ENCODE results near the gene RAPGEF2.
"Not testable (repeated sequence)": the region's sequence is repeated elsewhere in the genome, so short reads cannot be mapped to it uniquely, and the experiment has no call there.

RAPGEF2 gene

GRCh38 chr4:159102622-159103383, at the start of gene RAPGEF2:
Gene RAPGEF2 (plus strand): TSS chr4:159103079. CDS start chr4:159104163, 1,084 bp downstream.
- peak; percentile 91 for DNase-seq (ENCODE audit: extremely low spot score)
- ChIA-PET CTCF (no interaction called here), POLR2A (interaction anchor here (0.7 kb wide), 1 partner anchor 50 kb away, joined by 4 read pairs; no protein-coding TSS in a partner anchor)
- TF ChIP-seq FOXA1 (IDR thresholded peaks at IDR 0.05) = no peak
- peak; percentile 98 for TF ChIP-seq PKNOX1 (IDR thresholded peaks at IDR 0.05)

GRCh38 chr4:159055833-159056232, 47.0 kb upstream of the RAPGEF2 start:
- POLR2A ChIA-PET = interaction anchor here (0.5 kb wide), 1 partner anchor 62 kb away, joined by 4 read pairs; no protein-coding TSS in a partner anchor
- CTCF ChIA-PET = interaction anchor here (0.6 to 1.2 kb wide), 2 partner anchors 8 to 17 kb away, joined by 3 to 4 read pairs; no protein-coding TSS in a partner anchor
- DNase-seq (ENCODE audit: extremely low spot score) = no peak
- TF ChIP-seq CTBP1 (IDR thresholded peaks at IDR 0.05; ENCODE audit: borderline replicate concordance) (no peak), ZNF384 (IDR thresholded peaks at IDR 0.05) (no peak), SP1 (IDR thresholded peaks at IDR 0.05) (no peak), HDGF (IDR thresholded peaks at IDR 0.05; ENCODE audit: borderline replicate concordance) (no peak), NFRKB (IDR thresholded peaks at IDR 0.05) (no peak), TARDBP (IDR thresholded peaks at IDR 0.05) (no peak), SUZ12 (IDR thresholded peaks at IDR 0.05) (no peak)

GRCh38 chr4:159060161-159060560, 42.7 kb upstream of the RAPGEF2 start:
- ChIA-PET CTCF (no interaction called here), POLR2A (no interaction called here)
- no peak for DNase-seq (ENCODE audit: extremely low spot score)
- TF ChIP-seq L3MBTL2 (conservative IDR thresholded peaks at IDR 0.05) = no peak
- TF ChIP-seq PKNOX1 (IDR thresholded peaks at IDR 0.05) = no peak
- no peak for TF ChIP-seq BHLHE40 (IDR thresholded peaks at IDR 0.05; ENCODE audit: borderline replicate concordance)
- no peak for TF ChIP-seq HDGF (IDR thresholded peaks at IDR 0.05; ENCODE audit: borderline replicate concordance)
- no peak for TF ChIP-seq FOXK2 (IDR thresholded peaks at IDR 0.05)

- POLR2A ChIA-PET = no interaction called here
- CTCF ChIA-PET = no interaction called here
- DNase-seq (ENCODE audit: extremely low spot score) = no peak
Observed at GRCh38 chr4:159062381-159062780, 40.5 kb upstream of the RAPGEF2 start.

GRCh38 chr4:159065513-159066240, 37.2 kb upstream of the RAPGEF2 start:
- ChIA-PET POLR2A (no interaction called here), CTCF (no interaction called here)
- TF ChIP-seq L3MBTL2 (conservative IDR thresholded peaks at IDR 0.05) (no peak), TARDBP (IDR thresholded peaks at IDR 0.05) (no peak), HDGF (IDR thresholded peaks at IDR 0.05; ENCODE audit: borderline replicate concordance) (no peak), CTBP1 (IDR thresholded peaks at IDR 0.05; ENCODE audit: borderline replicate concordance) (no peak), FOXM1 (IDR thresholded peaks at IDR 0.05; ENCODE audit: borderline replicate concordance) (no peak), PKNOX1 (IDR thresholded peaks at IDR 0.05) (no peak), ELF4 (IDR thresholded peaks at IDR 0.05) (no peak), LEF1 (IDR thresholded peaks at IDR 0.05; ENCODE audit: borderline replicate concordance) (no peak), NFRKB (IDR thresholded peaks at IDR 0.05) (no peak), ZNF384 (IDR thresholded peaks at IDR 0.05) (no peak)
- DNase-seq (ENCODE audit: extremely low spot score) = no peak

More at GRCh38 chr4:159062381-159062780, 40.5 kb upstream of the RAPGEF2 start:
- TF ChIP-seq ELF4 (IDR thresholded peaks at IDR 0.05) (no peak), BHLHE40 (IDR thresholded peaks at IDR 0.05; ENCODE audit: borderline replicate concordance) (no peak), TARDBP (IDR thresholded peaks at IDR 0.05) (no peak), L3MBTL2 (conservative IDR thresholded peaks at IDR 0.05) (no peak), SP1 (IDR thresholded peaks at IDR 0.05) (no peak)

GRCh38 chr4:159068139-159068538, 34.7 kb upstream of the RAPGEF2 start:
- POLR2A ChIA-PET = not testable (repeated sequence)

GRCh38 chr4:159069922-159070321, 33.0 kb upstream of the RAPGEF2 start:
- TF ChIP-seq BHLHE40 (IDR thresholded peaks at IDR 0.05; ENCODE audit: borderline replicate concordance) (no peak), FOXK2 (IDR thresholded peaks at IDR 0.05) (no peak), LEF1 (IDR thresholded peaks at IDR 0.05; ENCODE audit: borderline replicate concordance) (no peak), PKNOX1 (IDR thresholded peaks at IDR 0.05) (no peak), ELF4 (IDR thresholded peaks at IDR 0.05) (no peak), FOXA1 (IDR thresholded peaks at IDR 0.05) (no peak), SP1 (IDR thresholded peaks at IDR 0.05) (no peak), FOXM1 (IDR thresholded peaks at IDR 0.05; ENCODE audit: borderline replicate concordance) (no peak)
- no peak for DNase-seq (ENCODE audit: extremely low spot score)
- CTCF ChIA-PET = no interaction called here
- POLR2A ChIA-PET = no interaction called here

More at GRCh38 chr4:159068139-159068538, 34.7 kb upstream of the RAPGEF2 start:
- CTCF ChIA-PET; DNase-seq (ENCODE audit: extremely low spot score): not testable (repeated sequence)
